H1 (cell line): ENCODE measurements around the gene FYTTD1. TPM values are rescaled to one million over a fixed set of nuclear protein-coding genes. Genes with fewer than 3 reads are reported as not detected.

Experiments used
- CTCF ChIA-PET: fragments of 300-600 bp; sonication (Branson Sonifier 250); formaldehyde crosslinking; loops from one replicate; lab custom pipeline; 2021; ENCODE audit not compliant: partially characterized antibody; lab: Charles Lee
- POLR2A ChIA-PET: fragments of 300-600 bp; sonication (Branson Sonifier 250); formaldehyde crosslinking; loops from one replicate; lab custom pipeline; 2021; ENCODE audit warnings: inconsistent platforms; ENCODE audit not compliant: partially characterized antibody; lab: Charles Lee
- DNase-seq, 2 experiments: peaks; one replicate each; pipeline versions ENCODE4 v3.0.0 to v3.0.0-alpha.2; 2010 to 2022; ENCODE audit warnings: low spot score in 2 of 2, low read depth in 1 of 2, mixed read lengths in 1 of 2
- FAIRE-seq: peaks from 2 replicates; lab custom pipeline; 2011; peaks lifted over from hg19 to GRCh38; lab: Jason Lieb, UNC
- H2AFZ ChIP-seq: 2 replicates; pipeline ENCODE4 v1.8.1; 2012; ENCODE audit warnings: low read length, inconsistent platforms
- H2AK5ac ChIP-seq: 2 replicates; pipeline ENCODE4 v1.6.1; 2013; ENCODE audit warnings: low read depth, low read length
- H2BK120ac ChIP-seq: replicated peaks from 2 replicates; pipeline ENCODE3; 2013; ENCODE audit warnings: low read depth, low read length, inconsistent platforms
- H2BK12ac ChIP-seq: 2 replicates; pipeline ENCODE4 v1.6.1; 2013; ENCODE audit warnings: low read depth, low read length
- H2BK15ac ChIP-seq: 2 replicates; pipeline ENCODE4 v1.6.1; 2013; ENCODE audit warnings: low read length
- H2BK20ac ChIP-seq: 2 replicates; pipeline ENCODE4 v1.6.1; 2013; ENCODE audit warnings: low read length
- H2BK5ac ChIP-seq: 2 replicates; pipeline ENCODE4 v1.6.1; 2013; ENCODE audit warnings: low read depth, low read length
- H3K14ac ChIP-seq: 2 replicates; pipeline ENCODE4 v1.6.1; 2013; ENCODE audit warnings: inconsistent platforms; ENCODE audit not compliant: insufficient read length
- H3K18ac ChIP-seq: 2 replicates; pipeline ENCODE4 v1.6.1; 2013; ENCODE audit warnings: low read length; ENCODE audit errors: extremely low read depth
- H3K23ac ChIP-seq: 2 replicates; pipeline ENCODE4 v1.6.1; 2013; ENCODE audit warnings: inconsistent platforms; ENCODE audit not compliant: insufficient read length
- H3K23me2 ChIP-seq: 2 replicates; pipeline ENCODE4 v1.6.1; 2013; ENCODE audit warnings: low read depth, low read length
- H3K27ac ChIP-seq: 2 replicates; pipeline ENCODE4 v1.6.1; 2011; ENCODE audit warnings: low read depth, low read length, inconsistent platforms
- H3K27me3 ChIP-seq, 4 experiments: replicated peaks in 1 of 4; 1 replicate in 1 of 4; 2 replicates in 3 of 4; pipeline versions ENCODE4 v1.6.1 to v1.8.1; 2011 to 2013; ENCODE audit warnings: low read length in 3 of 4, mild to moderate bottlenecking in 3 of 4, inconsistent platforms in 2 of 4, mixed read lengths in 2 of 4, moderate library complexity in 1 of 4; ENCODE audit not compliant: control insufficient read depth in 3 of 4, insufficient read depth in 3 of 4; ENCODE audit errors: extremely low read depth in 1 of 4
- H3K36me3 ChIP-seq, 4 experiments: 2 replicates each; pipeline versions ENCODE4 v1.6.1 to v1.8.1; 2011 to 2013; ENCODE audit warnings: mild to moderate bottlenecking in 4 of 4, low read length in 3 of 4, moderate library complexity in 2 of 4, control low read depth in 1 of 4, inconsistent platforms in 1 of 4; ENCODE audit not compliant: insufficient read depth in 4 of 4, control insufficient read depth in 2 of 4
- H3K4ac ChIP-seq: replicated peaks from 2 replicates; pipeline ENCODE3; 2013; ENCODE audit warnings: low read length, low read depth, mixed read lengths, inconsistent platforms; ENCODE audit not compliant: insufficient read length
- H3K4me1 ChIP-seq, 4 experiments: replicated peaks in 1 of 4; 1 replicate in 1 of 4; 2 replicates in 3 of 4; pipeline versions ENCODE4 v1.6.1 to v1.8.1; 2011 to 2013; ENCODE audit warnings: low read length in 3 of 4, inconsistent platforms in 2 of 4, mixed read lengths in 1 of 4; ENCODE audit not compliant: insufficient read depth in 4 of 4, control insufficient read depth in 3 of 4
- H3K4me2 ChIP-seq, 2 experiments: 2 replicates each; pipeline versions ENCODE4 v1.6.1 to v1.8.1; 2011 to 2013; ENCODE audit warnings: low read depth in 2 of 2, low read length in 2 of 2, control low read depth in 1 of 2, inconsistent platforms in 1 of 2, mild to moderate bottlenecking in 1 of 2; ENCODE audit not compliant: insufficient read depth in 1 of 2
- H3K4me3 ChIP-seq, 4 experiments: fragments of 200-600, 300-600 bp in 1 of 4; sonication (generic), shearing (Covaris generic), sonication (Bioruptor Twin) in 1 of 4; 2 replicates each; pipeline versions ENCODE4 v1.5.1 to v1.8.1; 2011 to 2016; ENCODE audit warnings: low read length in 4 of 4, low read depth in 3 of 4, control low read depth in 2 of 4, inconsistent platforms in 2 of 4, mild to moderate bottlenecking in 2 of 4, mixed read lengths in 1 of 4, moderate library complexity in 1 of 4; ENCODE audit not compliant: insufficient read depth in 2 of 4; ENCODE audit errors: extremely low read depth in 1 of 4
- H3K56ac ChIP-seq: replicated peaks from 2 replicates; pipeline ENCODE3; 2013; ENCODE audit warnings: low read depth, mild to moderate bottlenecking, mixed read lengths, low read length, inconsistent platforms; ENCODE audit not compliant: insufficient read length
- H3K79me1 ChIP-seq: 2 replicates; pipeline ENCODE4 v1.6.1; 2013; ENCODE audit warnings: low read depth, low read length, control low read depth
- H3K79me2 ChIP-seq, 2 experiments: 2 replicates each; pipeline versions ENCODE4 v1.6.1 to v1.8.1; 2012 to 2013; ENCODE audit warnings: low read length in 2 of 2, mild to moderate bottlenecking in 2 of 2, inconsistent platforms in 1 of 2; ENCODE audit not compliant: insufficient read depth in 2 of 2, control insufficient read depth in 1 of 2
- H3K9ac ChIP-seq, 4 experiments: replicated peaks in 1 of 4; 1 replicate in 1 of 4; 2 replicates in 3 of 4; pipeline versions ENCODE4 v1.6.1 to v1.8.1; 2011 to 2013; ENCODE audit warnings: low read depth in 3 of 4, low read length in 3 of 4, control low read depth in 2 of 4, mild to moderate bottlenecking in 2 of 4, moderate library complexity in 2 of 4, inconsistent platforms in 1 of 4; ENCODE audit errors: extremely low read depth in 1 of 4
- H3K9me3 ChIP-seq, 2 experiments: 2 replicates each; pipeline versions ENCODE4 v1.6.1 to v1.8.1; 2012 to 2013; ENCODE audit warnings: mild to moderate bottlenecking in 2 of 2, moderate library complexity in 2 of 2, control low read depth in 1 of 2, inconsistent platforms in 1 of 2, low read depth in 1 of 2, low read length in 1 of 2, mixed read lengths in 1 of 2; ENCODE audit not compliant: insufficient read depth in 2 of 2
- H4K20me1 ChIP-seq, 2 experiments: replicated peaks in 1 of 2; 2 replicates each; pipeline versions ENCODE3 to v1.8.1; 2011 to 2013; ENCODE audit warnings: inconsistent platforms in 2 of 2, low read length in 2 of 2, mild to moderate bottlenecking in 1 of 2; ENCODE audit not compliant: insufficient read depth in 2 of 2, control insufficient read depth in 1 of 2
- H4K5ac ChIP-seq: 2 replicates; pipeline ENCODE4 v1.6.1; 2013; ENCODE audit warnings: low read length, low read depth, mixed read lengths, inconsistent platforms; ENCODE audit not compliant: insufficient read length
- H4K8ac ChIP-seq: 2 replicates; pipeline ENCODE4 v1.8.0; 2013; ENCODE audit warnings: mild to moderate bottlenecking, moderate library complexity, low read length, inconsistent platforms; ENCODE audit not compliant: insufficient read depth; ENCODE audit errors: extremely low read depth
- H4K91ac ChIP-seq: replicated peaks from 2 replicates; pipeline ENCODE3; 2013; ENCODE audit warnings: low read length, mixed read lengths, inconsistent platforms; ENCODE audit not compliant: insufficient read length
- ASH2L ChIP-seq: fragments of 200-600, 300-600 bp; sonication (generic); IDR thresholded peaks from one replicate; pipeline ENCODE4 v1.7.1; 2017; ENCODE audit warnings: low read length
- BACH1 ChIP-seq: IDR thresholded peaks from 2 replicates; pipeline ENCODE4 v1.6.1; 2012; ENCODE audit warnings: low read length, improper control_type of control experiment
- CHD1 ChIP-seq: IDR thresholded peaks from 2 replicates; pipeline ENCODE4 v1.6.1; 2012; ENCODE audit warnings: low read depth, low read length, improper control_type of control experiment
- CHD2 ChIP-seq: IDR thresholded peaks from 2 replicates; pipeline ENCODE4 v1.6.1; 2012; ENCODE audit warnings: low read length, improper control_type of control experiment
- CREB1 ChIP-seq: IDR thresholded peaks from 2 replicates; pipeline ENCODE4 v1.6.1; 2012; ENCODE audit warnings: inconsistent platforms
- EGR1 ChIP-seq: IDR thresholded peaks from 2 replicates; pipeline ENCODE4 v1.6.1; 2011; ENCODE audit warnings: low read depth, low read length, borderline replicate concordance
- GABPA ChIP-seq: IDR thresholded peaks from 2 replicates; pipeline ENCODE4 v1.6.1; 2011; ENCODE audit warnings: mild to moderate bottlenecking, low read length, moderate library complexity, borderline replicate concordance; ENCODE audit not compliant: insufficient read depth
- NRF1 ChIP-seq: IDR thresholded peaks from 2 replicates; pipeline ENCODE4 v1.6.1; 2011; ENCODE audit warnings: mild to moderate bottlenecking, low read depth, low read length, improper control_type of control experiment
- SAP30 ChIP-seq: fragments of 300-600 bp; sonication (generic); IDR thresholded peaks from 2 replicates; pipeline ENCODE4 v1.7.1; 2012; ENCODE audit warnings: low read length, moderate library complexity, mild to moderate bottlenecking, inconsistent platforms; ENCODE audit not compliant: insufficient read depth, insufficient replicate concordance
- SRF ChIP-seq: IDR thresholded peaks from 2 replicates; pipeline ENCODE4 v1.6.1; 2011; ENCODE audit warnings: mild to moderate bottlenecking, low read depth, low read length, moderate library complexity
- SUZ12 ChIP-seq: fragments of 200-600 bp; sonication (generic); IDR thresholded peaks from 2 replicates; pipeline ENCODE4 v1.6.1; 2012; ENCODE audit warnings: mild to moderate bottlenecking, inconsistent platforms, low read length, moderate library complexity, mixed read lengths
- TAF1 ChIP-seq: IDR thresholded peaks from 2 replicates; pipeline ENCODE4 v1.6.1; 2011; ENCODE audit warnings: mild to moderate bottlenecking, low read depth, low read length
- USF2 ChIP-seq: IDR thresholded peaks from 2 replicates; pipeline ENCODE4 v1.6.1; 2011; ENCODE audit warnings: low read length, improper control_type of control experiment
- WGBS, 2 experiments: shearing (Covaris generic) in 1 of 2; methylation state at CpG; one replicate each; pipeline versions ENCODE4 v1.1.6 to v1.1.7; 2013 to 2015; ENCODE audit warnings: low lambda C conversion rate in 2 of 2, mixed read lengths in 2 of 2, inconsistent platforms in 1 of 2, low coverage in 1 of 2, missing lambda C conversion rate in 1 of 2; ENCODE audit not compliant: insufficient replicate concordance in 2 of 2, insufficient coverage in 1 of 2, insufficient read length in 1 of 2; ENCODE audit errors: extremely low coverage in 1 of 2, missing lambda C conversion rate in 1 of 2; 5-methylcytosine and 5-hydroxymethylcytosine counted together
- polyA plus RNA-seq, 7 experiments: library from polyadenylated mRNA; depleted of rRNA in 3 of 7; stranded (reverse) in 5 of 7; unstranded in 2 of 7; fragments of >200 nt in 5 of 7; fragments of 200-250 nt in 2 of 7; gene quantifications; 1 replicate in 5 of 7; 2 replicates in 1 of 7; 4 replicates in 1 of 7; pipeline versions ENCODE4 v1.2.1 to v1.2.3, GENCODE V29; 2011 to 2013; ENCODE audit warnings: missing spikeins in 2 of 7, mixed read lengths in 2 of 7
- total RNA-seq: library from RNA; stranded (reverse); fragmentation: NEBNext Ultra II Directional; extraction: Animal tissue kit (Norgen Biotek cat#: 25700); gene quantifications from 2 replicates; pipeline ENCODE4 v1.2.1, GENCODE V29; 2021

FYTTD1 gene
- total and polyA plus RNA-seq, 2 of the 8 experiments (the other 6 are each of a cell fraction or from before 2014, with no cell fraction given) = 3.1 to 24.4 TPM

- POLR2A ChIA-PET = no interaction called here
- H4K8ac ChIP-seq = no peak overlapping the region
- TF ChIP-seq CHD2 (no peak), CHD1 (no peak), SRF (no peak), SUZ12 (no peak), SAP30 (no peak), ASH2L (no peak), GABPA (no peak), EGR1 (no peak), NRF1 (no peak), TAF1 (no peak), BACH1 (no peak), CREB1 (no peak), USF2 (no peak)
Observed at GRCh38 chr3:197833930-197834715, 84.4 kb downstream of the FYTTD1 start.

More at GRCh38 chr3:197833930-197834715, 84.4 kb downstream of the FYTTD1 start:
- H3K23me2 ChIP-seq = no peaks in the 10 kb centered on the region
- H3K18ac ChIP-seq = no peak overlapping the region
- H3K56ac ChIP-seq = no peak overlapping the region
- WGBS, 2 experiments = 96% methylated on average over 8 of the region's 8 CpGs; no CpG with 5 or more reads in 1 of the 2 experiments
- H2AK5ac ChIP-seq = no peak overlapping the region
- no peaks in the 10 kb centered on the region for H3K79me1 ChIP-seq
- no peak overlapping the region for H2BK12ac ChIP-seq
- H3K9me3 ChIP-seq = no peaks in the 10 kb centered on the region
- no peak overlapping the region for H3K27ac ChIP-seq
- no peak overlapping the region for H3K4me2 ChIP-seq
- no peaks in the 10 kb centered on the region for H3K4me1 ChIP-seq
- DNase-seq (no peak), FAIRE-seq (no peak)
- H2BK15ac ChIP-seq = no peak overlapping the region
- H3K4ac ChIP-seq = no peak overlapping the region
- H2AFZ ChIP-seq = no peak overlapping the region
- H3K4me3 ChIP-seq = no peak overlapping the region
- no peaks in the 10 kb centered on the region for H3K27me3 ChIP-seq
- no peak overlapping the region for H3K9ac ChIP-seq
- H4K91ac ChIP-seq = no peak overlapping the region
- CTCF ChIA-PET = no interaction called here
- H3K36me3 ChIP-seq = peaks cover 3 to 60% (median 30%) of the 10 kb centered on the region in 4 experiments
- H2BK120ac ChIP-seq = no peak overlapping the region
- H4K20me1 ChIP-seq = no peaks in the 10 kb centered on the region
- H2BK20ac ChIP-seq = no peak overlapping the region
- no peak overlapping the region for H3K14ac ChIP-seq
- H3K23ac ChIP-seq = no peak overlapping the region
- no peak overlapping the region for H2BK5ac ChIP-seq
- H3K79me2 ChIP-seq = no peaks in the 10 kb centered on the region
- H4K5ac ChIP-seq = no peak overlapping the region
